Activated CD8-positive, alpha-beta T cell treated with anti-CD3 and anti-CD28 coated beads for 36 hours (primary cell): ENCODE measurements around the gene GLIPR2. TPM values are rescaled to one million over a fixed set of nuclear protein-coding genes. Genes with fewer than 3 reads are reported as not detected.

Experiments used
- ATAC-seq: fragments of 200-7000 bp; cut with Tn5 transposase; one replicate; pipeline ENCODE4 v1.10.0; 2021; ENCODE audit warnings: mild to moderate bottlenecking, moderate library complexity
- CTCF ChIA-PET: fragments of 350-600 bp; sonication (Branson Sonifier 250); formaldehyde crosslinking; loops from one replicate; lab custom pipeline; 2021; ENCODE audit warnings: antibody characterized with exemption; lab: Charles Lee
- POLR2A ChIA-PET: fragments of 350-600 bp; sonication (Branson Sonifier 250); formaldehyde crosslinking; loops from one replicate; lab custom pipeline; 2021; ENCODE audit warnings: antibody characterized with exemption; lab: Charles Lee
- DNase-seq: peaks from one replicate; pipeline ENCODE4 v3.0.0-alpha.2; 2020
- H3K27ac Mint-ChIP-seq: one replicate; pipeline ENCODE4 v1.8.0; 2021; ENCODE audit warnings: mild to moderate bottlenecking, mixed read lengths
- H3K27me3 Mint-ChIP-seq: one replicate; pipeline ENCODE4 v1.8.0; 2021; ENCODE audit warnings: mixed read lengths
- H3K36me3 Mint-ChIP-seq: one replicate; pipeline ENCODE4 v1.8.0; 2021; ENCODE audit warnings: low read depth, mixed read lengths
- H3K4me1 Mint-ChIP-seq: one replicate; pipeline ENCODE4 v1.8.0; 2021; ENCODE audit warnings: low read depth, mixed read lengths
- H3K4me3 Mint-ChIP-seq: one replicate; pipeline ENCODE4 v1.8.0; 2021; ENCODE audit warnings: mild to moderate bottlenecking, moderate library complexity, mixed read lengths
- H3K9me3 Mint-ChIP-seq: one replicate; pipeline ENCODE4 v1.8.0; 2021; ENCODE audit warnings: mixed read lengths
- intact Hi-C: fragments of 100-400 bp; cut with micrococcal nuclease; formaldehyde crosslinking; loops from one replicate; pipeline ENCODE4 v1.10.0; 2022
- total RNA-seq, 2 experiments: library from RNA; stranded (reverse); gene quantifications; one replicate each; pipeline ENCODE4 v1.2.3, GENCODE V29; 2021
- TF ChIP-seq, protein P1 (sequence below): fragments of 200-600 bp; IDR thresholded peaks from one replicate; pipeline ENCODE4 v1.8.0; 2022; ENCODE audit warnings: antibody characterized with exemption, mild to moderate bottlenecking

Gene GLIPR2
- total RNA-seq, 2 experiments from 2014 or later: 12.2 to 13.6 TPM

DNA sequence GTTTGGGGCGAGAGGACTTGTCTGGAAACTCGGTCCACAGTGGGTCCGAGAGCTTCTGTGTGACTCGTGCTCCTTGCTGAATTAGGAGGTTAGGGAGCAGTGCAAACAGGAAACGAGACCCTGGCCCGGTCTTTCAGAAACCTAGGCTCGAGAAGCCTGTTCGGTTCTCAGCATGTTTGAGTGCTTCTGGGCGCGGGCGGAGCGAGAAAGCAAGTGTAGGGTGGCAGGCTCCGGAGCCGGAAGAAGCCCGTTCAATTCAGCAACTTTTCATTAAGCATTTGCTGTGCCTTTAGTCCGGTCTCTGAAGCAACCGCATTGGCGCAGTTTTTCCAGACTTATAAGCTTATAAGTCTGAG, 54.7 kb downstream of the GLIPR2 start:
- H3K4me1 Mint-ChIP-seq: peaks cover 40% of the 10 kb centered on the region
- ChIA-PET CTCF (interaction anchor here (0.8 to 5.9 kb wide), 21 partner anchors 10 to 250 kb away, joined by 3 to 69 read pairs (median 6); no protein-coding TSS in a partner anchor), POLR2A (interaction anchor here (0.8 to 3.8 kb wide), 15 partner anchors 10 to 295 kb away, joined by 3 to 23 read pairs (median 5); partner anchors contain the start of gene CCIN)
- TF ChIP-seq, protein P1, sequence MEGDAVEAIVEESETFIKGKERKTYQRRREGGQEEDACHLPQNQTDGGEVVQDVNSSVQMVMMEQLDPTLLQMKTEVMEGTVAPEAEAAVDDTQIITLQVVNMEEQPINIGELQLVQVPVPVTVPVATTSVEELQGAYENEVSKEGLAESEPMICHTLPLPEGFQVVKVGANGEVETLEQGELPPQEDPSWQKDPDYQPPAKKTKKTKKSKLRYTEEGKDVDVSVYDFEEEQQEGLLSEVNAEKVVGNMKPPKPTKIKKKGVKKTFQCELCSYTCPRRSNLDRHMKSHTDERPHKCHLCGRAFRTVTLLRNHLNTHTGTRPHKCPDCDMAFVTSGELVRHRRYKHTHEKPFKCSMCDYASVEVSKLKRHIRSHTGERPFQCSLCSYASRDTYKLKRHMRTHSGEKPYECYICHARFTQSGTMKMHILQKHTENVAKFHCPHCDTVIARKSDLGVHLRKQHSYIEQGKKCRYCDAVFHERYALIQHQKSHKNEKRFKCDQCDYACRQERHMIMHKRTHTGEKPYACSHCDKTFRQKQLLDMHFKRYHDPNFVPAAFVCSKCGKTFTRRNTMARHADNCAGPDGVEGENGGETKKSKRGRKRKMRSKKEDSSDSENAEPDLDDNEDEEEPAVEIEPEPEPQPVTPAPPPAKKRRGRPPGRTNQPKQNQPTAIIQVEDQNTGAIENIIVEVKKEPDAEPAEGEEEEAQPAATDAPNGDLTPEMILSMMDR: no peak
- no peaks in the 10 kb centered on the region for H3K27me3 Mint-ChIP-seq
- H3K9me3 Mint-ChIP-seq: no peaks in the 10 kb centered on the region
- intact Hi-C loops: no loop called here
- peak overlapping the region; percentile 78 for H3K27ac Mint-ChIP-seq
- ATAC-seq (no peak), DNase-seq (peak; percentile 62)
- H3K4me3 Mint-ChIP-seq: peak overlapping the region; percentile 94
- H3K36me3 Mint-ChIP-seq: peaks cover 26% of the 10 kb centered on the region

DNA sequence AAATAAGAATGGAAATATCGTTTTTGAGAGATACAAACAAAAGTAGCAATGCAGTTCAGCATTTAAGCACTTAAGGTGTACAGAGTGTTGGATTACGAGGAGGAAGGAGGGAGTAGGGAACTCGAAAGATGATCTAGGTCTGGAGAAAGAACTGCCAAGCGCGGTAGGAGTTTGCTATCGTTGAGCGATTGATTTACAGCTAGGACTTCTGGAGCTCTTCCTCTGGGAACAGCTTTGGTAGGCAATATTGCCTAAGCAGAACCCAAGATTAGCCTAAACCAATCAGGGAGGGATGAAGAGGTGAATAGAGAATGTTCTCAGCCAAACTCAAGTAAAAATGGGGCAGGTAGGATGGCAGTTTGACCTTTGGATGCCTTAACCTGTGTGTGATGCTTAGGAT, 55.2 kb downstream of the GLIPR2 start:
- peak overlapping the region; percentile 78 for H3K27ac Mint-ChIP-seq
- CTCF ChIA-PET: interaction anchor here (1.0 to 5.9 kb wide), 12 partner anchors 9 to 251 kb away, joined by 3 to 69 read pairs (median 8); no protein-coding TSS in a partner anchor
- H3K4me1 Mint-ChIP-seq: peaks cover 43% of the 10 kb centered on the region
- intact Hi-C loops: no loop called here
- peak overlapping the region; percentile 94 for H3K4me3 Mint-ChIP-seq
- ATAC-seq (no peak), DNase-seq (no peak)
- POLR2A ChIA-PET: interaction anchor here (0.8 to 3.8 kb wide), 14 partner anchors 10 to 295 kb away, joined by 3 to 23 read pairs (median 5); partner anchors contain the start of gene CCIN
- TF ChIP-seq, protein P1: no peak
- H3K36me3 Mint-ChIP-seq: peaks cover 26% of the 10 kb centered on the region
- no peaks in the 10 kb centered on the region for H3K27me3 Mint-ChIP-seq
- no peaks in the 10 kb centered on the region for H3K9me3 Mint-ChIP-seq

DNA sequence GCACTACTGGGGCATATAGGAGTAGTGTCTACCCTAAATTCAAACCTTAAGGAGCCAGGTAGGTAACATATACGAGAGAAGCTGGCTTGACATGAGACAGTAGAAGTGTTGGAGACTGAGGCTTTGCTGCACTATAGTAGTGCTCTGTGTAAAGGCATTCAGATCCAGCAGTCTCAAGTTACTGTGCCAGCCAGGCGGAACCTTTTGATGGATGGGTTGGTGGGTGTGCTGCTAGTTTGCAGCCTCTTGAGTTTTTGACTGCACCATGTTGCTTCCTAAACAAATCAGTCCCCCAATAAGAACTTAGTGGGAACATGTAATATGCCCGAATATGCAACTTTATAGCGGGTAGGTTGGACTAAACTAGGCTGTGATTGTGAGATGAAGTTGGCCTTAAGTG, 55.7 kb downstream of the GLIPR2 start:
- H3K9me3 Mint-ChIP-seq: no peaks in the 10 kb centered on the region
- H3K27ac Mint-ChIP-seq: no peak overlapping the region

DNA sequence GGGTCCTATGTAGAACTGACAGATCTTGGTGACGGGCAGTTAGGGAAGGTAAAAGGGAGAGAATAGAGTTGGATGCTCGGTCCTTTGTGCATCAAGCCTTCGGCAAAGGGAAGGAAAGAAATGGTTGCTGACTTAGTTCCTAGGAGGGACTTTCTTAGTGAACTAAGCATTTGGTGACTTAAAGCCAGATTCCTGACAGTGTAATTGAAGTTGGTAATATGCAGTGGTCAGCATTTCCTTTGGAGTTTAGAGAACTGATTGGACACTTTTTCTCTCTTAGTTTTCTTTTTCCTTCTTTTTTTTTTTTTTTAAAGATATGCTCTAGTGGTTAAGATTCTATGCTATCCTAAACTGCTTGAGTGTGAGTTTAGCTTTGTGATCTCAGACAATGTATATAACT, 56.5 kb downstream of the GLIPR2 start:
- peak overlapping the region; percentile 94 for H3K4me3 Mint-ChIP-seq
- ATAC-seq (no peak), DNase-seq (no peak)
- TF ChIP-seq, protein P1: no peak
- no peak overlapping the region for H3K27ac Mint-ChIP-seq
- CTCF ChIA-PET: interaction anchor here (1.2 to 5.9 kb wide), 2 partner anchors 92 to 184 kb away, joined by 3 to 69 read pairs; no protein-coding TSS in a partner anchor
- H3K9me3 Mint-ChIP-seq: no peaks in the 10 kb centered on the region
- no peaks in the 10 kb centered on the region for H3K27me3 Mint-ChIP-seq
- H3K4me1 Mint-ChIP-seq: peaks cover 43% of the 10 kb centered on the region
- intact Hi-C loops: no loop called here
- H3K36me3 Mint-ChIP-seq: peaks cover 31% of the 10 kb centered on the region
- POLR2A ChIA-PET: no interaction called here

More for the DNA sequence above, 55.7 kb downstream of the GLIPR2 start:
- ChIA-PET POLR2A (interaction anchor here (0.9 to 3.8 kb wide), 7 partner anchors 9 to 294 kb away, joined by 3 to 23 read pairs (median 7); partner anchors contain the start of gene CCIN), CTCF (interaction anchor here (1.0 to 5.9 kb wide), 5 partner anchors 9 to 251 kb away, joined by 3 to 69 read pairs (median 3); no protein-coding TSS in a partner anchor)
- TF ChIP-seq, protein P1: no peak
- intact Hi-C loops: no loop called here
- peak overlapping the region; percentile 94 for H3K4me3 Mint-ChIP-seq
- peaks cover 27% of the 10 kb centered on the region for H3K36me3 Mint-ChIP-seq
- no peak for ATAC-seq
- DNase-seq: no peak
- H3K4me1 Mint-ChIP-seq: peaks cover 43% of the 10 kb centered on the region
- H3K27me3 Mint-ChIP-seq: no peaks in the 10 kb centered on the region

DNA sequence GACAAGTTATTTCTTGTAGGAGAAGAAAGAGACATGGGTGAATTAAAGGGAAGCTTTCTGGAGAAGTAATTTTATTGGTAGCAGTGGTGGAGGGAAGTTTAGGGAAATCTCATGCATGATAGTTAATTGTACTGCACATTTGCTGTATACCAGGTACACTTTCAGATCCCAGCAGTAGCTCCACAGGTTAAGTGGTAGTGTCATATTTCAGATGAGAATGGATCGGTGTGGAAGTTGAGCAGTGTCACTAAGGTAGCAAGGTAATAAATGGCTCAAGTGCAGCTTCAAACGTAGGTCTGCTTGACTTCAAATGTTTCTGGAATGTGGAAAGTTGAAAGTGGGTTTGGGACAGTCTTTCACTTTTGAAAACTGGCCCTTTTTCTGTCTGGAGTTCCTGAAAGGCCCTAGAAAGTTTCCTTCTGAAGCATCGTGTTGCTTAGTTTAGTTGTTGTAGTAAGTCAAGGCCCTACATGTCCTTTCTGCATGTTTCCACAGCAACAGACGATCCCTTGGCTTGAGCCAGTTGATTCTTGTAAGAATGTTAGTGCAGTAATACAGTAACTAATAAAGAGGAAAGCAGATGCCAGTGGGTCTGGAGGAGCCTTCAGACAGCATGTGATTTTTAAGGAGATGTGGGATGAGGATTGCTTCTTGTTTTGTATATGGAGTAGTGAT, 57.9 kb downstream of the GLIPR2 start:
- Mint-ChIP-seq H3K36me3 (peaks cover 36% of the 10 kb centered on the region), H3K9me3 (no peaks in the 10 kb centered on the region), H3K27me3 (no peaks in the 10 kb centered on the region), H3K4me1 (peaks cover 43% of the 10 kb centered on the region), H3K27ac (peak overlapping the region; percentile 32), H3K4me3 (no peak overlapping the region)
- POLR2A ChIA-PET: interaction anchor here (0.6 to 0.7 kb wide), 2 partner anchors 16 to 345 kb away, joined by 3 read pairs; no protein-coding TSS in a partner anchor
- DNase-seq: no peak
- TF ChIP-seq, protein P1: no peak
- intact Hi-C loops: no loop called here
- no peak for ATAC-seq
- CTCF ChIA-PET: interaction anchor here (1.2 to 5.9 kb wide), 3 partner anchors 27 to 185 kb away, joined by 3 to 69 read pairs (median 3); no protein-coding TSS in a partner anchor
